Testis (tissue), 2 donors: ENCODE data around the gene RGS3.

Source experiments
- CTCF ChIP-seq, 3 experiments: fragments of 450-650 bp in 2 of 3; fragments of 200-600 bp in 1 of 3; sonication (generic) in 1 of 3; IDR thresholded peaks; one replicate each; pipeline ENCODE4 v1.5.1; 2016 to 2019; ENCODE audit warnings: antibody characterized with exemption in 3 of 3, mild to moderate bottlenecking in 2 of 3, moderate library complexity in 1 of 3
- POLR2A ChIP-seq: fragments of 450-650 bp; IDR thresholded peaks from one replicate; pipeline ENCODE4 v1.6.1; 2017; ENCODE audit warnings: antibody characterized with exemption, mild to moderate bottlenecking, moderate library complexity

- TF ChIP-seq CTCF (IDR thresholded peaks at IDR 0.05) = no peak
- TF ChIP-seq POLR2A = no peak
These were observed 109.8 kb downstream of the RGS3 start for GRCh38 chr9:113573046-113573958.
